Colonic mucosa (tissue), 4 donors: ENCODE measurements around the gene CHTF8. TPM values are rescaled to one million over a fixed set of nuclear protein-coding genes. Genes with fewer than 3 reads are reported as not detected.

Experiments
- DNase-seq: peaks from one replicate; pipeline ENCODE4 v3.0.0-alpha.2; 2020
- H3K27ac ChIP-seq: fragments of 200-600 bp; one replicate; pipeline ENCODE4 v1.8.0; 2021
- H3K27me3 ChIP-seq: fragments of 200-600 bp; one replicate; pipeline ENCODE4 v1.8.0; 2021
- H3K36me3 ChIP-seq: fragments of 200-600 bp; one replicate; pipeline ENCODE4 v1.8.0; 2021
- H3K4me1 ChIP-seq: fragments of 200-600 bp; one replicate; pipeline ENCODE4 v1.8.0; 2021; ENCODE audit warnings: mild to moderate bottlenecking
- H3K4me3 ChIP-seq: fragments of 200-600 bp; one replicate; pipeline ENCODE4 v1.8.0; 2021
- H3K9ac ChIP-seq, 2 donors: one replicate each; pipeline ENCODE4 v1.7.0; 2013; ENCODE audit warnings: control low read depth in 2 of 2, low read depth in 2 of 2, low read length in 2 of 2
- H3K9me3 ChIP-seq: fragments of 200-600 bp; one replicate; pipeline ENCODE4 v1.8.0; 2021
- intact Hi-C: fragments of 100-400 bp; cut with DNase I; formaldehyde crosslinking; loops from one replicate; pipeline ENCODE4 v1.14.1; 2022
- total RNA-seq, 2 donors: library from RNA; stranded (reverse); fragmentation: NEBNext Ultra II Directional in 1 of 2; extraction: Animal tissue kit (Norgen Biotek cat#: 25700) in 1 of 2; gene quantifications; one replicate each; pipeline ENCODE4 v1.2.1, GENCODE V29; 2021
- TF ChIP-seq, protein P1 (sequence below): fragments of 200-600 bp; IDR thresholded peaks from one replicate; pipeline ENCODE4 v1.8.0; 2022; ENCODE audit warnings: antibody characterized with exemption, mild to moderate bottlenecking
- donor health status: healthy.
- donor health status: DM: no; HTN: no; CAD: no.
- donor health status: DM: no; HTN: no; CAD: no.

The CHTF8 gene
- total RNA-seq, 2 donors from 2014 or later = 82.9 to 143 TPM

DNA sequence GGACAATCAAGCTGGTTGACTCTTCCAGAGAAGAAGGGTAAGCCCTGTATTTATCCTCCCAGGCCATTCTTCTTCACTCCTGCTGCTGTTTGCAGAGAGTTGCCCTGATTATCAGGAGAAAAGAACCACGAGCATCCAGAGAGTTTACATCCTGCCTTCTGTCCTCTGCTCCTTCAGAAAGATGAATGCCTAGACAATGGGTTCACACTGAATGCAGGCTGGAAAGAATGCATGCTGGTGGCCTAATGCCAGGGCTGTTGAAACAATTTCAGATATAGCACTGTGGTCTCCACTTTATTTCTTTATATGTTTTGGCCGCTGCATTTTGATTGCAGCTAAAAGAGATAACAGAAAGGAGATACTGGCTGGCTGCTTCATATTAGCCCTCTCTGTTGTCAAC is 48.1 kb downstream of the CHTF8 start:
- no peak overlapping the region for H3K4me3 ChIP-seq
- H3K36me3 ChIP-seq = no peaks in the 10 kb centered on the region
- H3K9ac ChIP-seq = no peak overlapping the region
- no peaks in the 10 kb centered on the region for H3K9me3 ChIP-seq
- TF ChIP-seq, protein P1, sequence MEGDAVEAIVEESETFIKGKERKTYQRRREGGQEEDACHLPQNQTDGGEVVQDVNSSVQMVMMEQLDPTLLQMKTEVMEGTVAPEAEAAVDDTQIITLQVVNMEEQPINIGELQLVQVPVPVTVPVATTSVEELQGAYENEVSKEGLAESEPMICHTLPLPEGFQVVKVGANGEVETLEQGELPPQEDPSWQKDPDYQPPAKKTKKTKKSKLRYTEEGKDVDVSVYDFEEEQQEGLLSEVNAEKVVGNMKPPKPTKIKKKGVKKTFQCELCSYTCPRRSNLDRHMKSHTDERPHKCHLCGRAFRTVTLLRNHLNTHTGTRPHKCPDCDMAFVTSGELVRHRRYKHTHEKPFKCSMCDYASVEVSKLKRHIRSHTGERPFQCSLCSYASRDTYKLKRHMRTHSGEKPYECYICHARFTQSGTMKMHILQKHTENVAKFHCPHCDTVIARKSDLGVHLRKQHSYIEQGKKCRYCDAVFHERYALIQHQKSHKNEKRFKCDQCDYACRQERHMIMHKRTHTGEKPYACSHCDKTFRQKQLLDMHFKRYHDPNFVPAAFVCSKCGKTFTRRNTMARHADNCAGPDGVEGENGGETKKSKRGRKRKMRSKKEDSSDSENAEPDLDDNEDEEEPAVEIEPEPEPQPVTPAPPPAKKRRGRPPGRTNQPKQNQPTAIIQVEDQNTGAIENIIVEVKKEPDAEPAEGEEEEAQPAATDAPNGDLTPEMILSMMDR = no peak
- no peaks in the 10 kb centered on the region for H3K27me3 ChIP-seq
- intact Hi-C loops = no loop called here
- H3K4me1 ChIP-seq = no peaks in the 10 kb centered on the region
- no peak for DNase-seq
- H3K27ac ChIP-seq = no peak overlapping the region

GRCh38 chr16:69083306-69083941 is 49.0 kb downstream of the CHTF8 start:
- Histone ChIP-seq H3K9me3 (no peaks in the 10 kb centered on the region), H3K9ac (no peak overlapping the region), H3K4me1 (no peaks in the 10 kb centered on the region), H3K27ac (no peak overlapping the region), H3K27me3 (no peaks in the 10 kb centered on the region), H3K36me3 (no peaks in the 10 kb centered on the region), H3K4me3 (no peak overlapping the region)
- intact Hi-C loops = no loop called here
- no peak for DNase-seq
- TF ChIP-seq, protein P1 = no peak

DNA sequence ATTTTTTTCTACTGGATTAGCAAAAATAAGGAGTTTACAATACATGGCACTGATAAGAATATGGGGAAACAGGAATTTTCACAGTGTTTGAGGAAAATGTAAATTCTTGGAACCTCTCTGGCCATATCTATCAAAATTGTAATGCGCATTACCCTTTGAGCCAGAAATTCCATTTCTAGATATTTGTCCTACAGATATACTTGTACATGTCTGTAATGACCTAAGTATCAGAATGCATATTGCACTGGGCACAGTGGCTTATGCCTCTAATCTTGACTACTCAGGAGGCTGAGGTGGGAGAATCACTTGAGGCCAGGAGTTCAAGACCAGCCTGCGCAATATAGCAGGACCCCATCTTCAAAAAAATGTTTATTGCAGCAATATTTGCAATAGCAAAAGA is 52.7 kb downstream of the CHTF8 start:
- H3K27ac ChIP-seq = no peak overlapping the region
- no peaks in the 10 kb centered on the region for H3K27me3 ChIP-seq
- H3K36me3 ChIP-seq = no peaks in the 10 kb centered on the region
- no peaks in the 10 kb centered on the region for H3K4me1 ChIP-seq
- no peak overlapping the region for H3K9ac ChIP-seq
- no peaks in the 10 kb centered on the region for H3K9me3 ChIP-seq
- TF ChIP-seq, protein P1 = no peak
- intact Hi-C loops = no loop called here
- no peak overlapping the region for H3K4me3 ChIP-seq
- DNase-seq = no peak

DNA sequence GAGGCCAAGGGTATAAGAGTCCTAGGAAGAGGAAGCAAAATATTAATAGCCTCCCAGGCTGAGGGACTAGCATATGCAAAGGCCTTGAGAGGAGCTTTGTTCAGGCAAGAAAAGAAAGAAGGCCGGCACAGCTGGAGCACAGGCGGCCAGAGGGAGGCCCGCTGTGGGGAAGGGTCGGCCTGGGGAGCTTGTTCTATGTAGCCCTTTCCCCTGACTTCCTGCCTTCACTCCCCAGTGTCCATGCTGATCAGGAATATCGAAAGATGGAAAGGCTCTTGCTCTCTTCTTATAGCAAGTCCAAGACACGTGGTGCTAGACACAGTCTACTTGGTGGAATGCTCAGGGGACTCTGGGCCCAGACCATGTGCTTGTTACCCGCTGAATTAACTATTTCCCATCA is 54.3 kb downstream of the CHTF8 start:
- no peak overlapping the region for H3K9ac ChIP-seq
- TF ChIP-seq, protein P1 = no peak

DNA sequence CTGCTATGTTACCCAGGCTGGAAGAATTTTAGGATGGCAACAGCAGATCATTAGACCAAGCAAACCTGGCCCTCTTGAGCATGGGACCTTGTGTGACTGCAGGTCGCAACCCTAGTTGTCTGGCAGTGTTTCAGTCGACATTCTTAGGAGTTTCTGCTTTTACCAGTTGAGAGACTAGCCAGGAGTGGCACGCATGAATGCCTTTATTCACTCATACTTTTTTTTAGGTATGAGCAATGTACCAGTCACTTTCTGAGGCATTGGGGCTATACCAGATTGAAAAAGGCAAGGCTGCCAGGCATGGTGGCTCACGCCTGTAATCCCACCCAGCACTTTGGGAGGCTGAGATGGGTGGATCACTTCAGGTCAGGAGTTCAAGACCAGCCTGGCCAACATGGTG is 55.1 kb downstream of the CHTF8 start:
- Histone ChIP-seq H3K4me1 (no peaks in the 10 kb centered on the region), H3K27me3 (no peaks in the 10 kb centered on the region), H3K9me3 (no peaks in the 10 kb centered on the region), H3K36me3 (no peaks in the 10 kb centered on the region), H3K4me3 (no peak overlapping the region), H3K9ac (no peak overlapping the region), H3K27ac (no peak overlapping the region)
- intact Hi-C loops = no loop called here
- TF ChIP-seq, protein P1 = no peak
- no peak for DNase-seq

More for the DNA sequence above, 54.3 kb downstream of the CHTF8 start:
- intact Hi-C loops = no loop called here
- no peaks in the 10 kb centered on the region for H3K27me3 ChIP-seq
- no peak overlapping the region for H3K4me3 ChIP-seq
- no peak overlapping the region for H3K27ac ChIP-seq
- no peaks in the 10 kb centered on the region for H3K9me3 ChIP-seq
- no peak for DNase-seq
- H3K4me1 ChIP-seq = no peaks in the 10 kb centered on the region
- H3K36me3 ChIP-seq = no peaks in the 10 kb centered on the region
